Heart left ventricle (tissue), 13 donors: ENCODE data around the gene ZC3H13.

ENCODE experiments used
- POLR2A ChIP-seq, 2 donors: fragments of 450-650 bp; IDR thresholded peaks; one replicate each; pipeline ENCODE4 v1.6.1; 2017; ENCODE audit warnings: antibody characterized with exemption in 2 of 2, mild to moderate bottlenecking in 2 of 2, moderate library complexity in 2 of 2
- TF ChIP-seq, protein P1 (sequence below), 12 donors: fragments of 200-600 bp; sonication (generic) in 4 of 12; IDR thresholded peaks; one replicate each; pipeline versions ENCODE4 v1.5.0 to v1.8.0; 2018 to 2022; ENCODE audit warnings: antibody characterized with exemption in 12 of 12, mild to moderate bottlenecking in 5 of 12
- donor health status: ischemic (EF 13 %, LVEDD 7.1; RV severe dilation, severe dysfunction).
- donor health status: DM: no; HTN: yes; CAD: no.
- donor health status: DM: no; HTN: no; CAD: no.
- donor health status: ischemic (EF 25% LVEDD 6.9; RV normal size, moderate dysfunction).
- donor health status: ischemic (EF 25% LVEDD 5.7; RV mildly dilated, moderate dysfunction).
- donor health status: ischemic (EF 35%, LVEDD 5.7; RV mildly dilated, moderate dysfunction).
- donor health status: nonischemic (EF 11% LVEDD 7.7; RV severe dilation, severe dysfunction).
- donor health status: DM: yes; HTN: yes; CAD: no.
- donor health status: PGD.
- donor health status: ischemic (EF 29% LVEDD 5.4; RV normal size, mild dysfunction).
- donor health status: nonischemic (EF 23%, LVEDD 6.1; RV moderate dilation, normal function).

DNA sequence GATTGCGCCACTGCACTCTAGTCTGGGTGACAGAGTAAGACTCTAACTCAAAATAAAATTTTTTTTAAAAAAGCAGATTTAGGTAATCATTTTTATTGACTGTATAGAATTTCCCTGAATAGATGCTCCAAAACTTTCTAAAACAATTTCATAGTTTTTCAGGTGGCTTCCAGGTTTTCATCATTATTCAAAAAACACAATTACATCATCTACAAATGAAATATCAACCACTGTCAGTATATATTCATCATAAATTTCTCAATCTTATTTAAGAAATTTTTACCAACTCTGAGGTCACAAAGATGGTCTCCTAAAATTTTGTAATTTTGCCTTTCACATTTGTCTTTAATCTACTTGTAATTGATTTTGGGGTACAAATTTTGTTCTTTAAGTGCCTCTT, 48.1 kb downstream of the ZC3H13 start:
- TF ChIP-seq POLR2A (IDR thresholded peaks at IDR 0.05): no peak
- TF ChIP-seq, protein P1, sequence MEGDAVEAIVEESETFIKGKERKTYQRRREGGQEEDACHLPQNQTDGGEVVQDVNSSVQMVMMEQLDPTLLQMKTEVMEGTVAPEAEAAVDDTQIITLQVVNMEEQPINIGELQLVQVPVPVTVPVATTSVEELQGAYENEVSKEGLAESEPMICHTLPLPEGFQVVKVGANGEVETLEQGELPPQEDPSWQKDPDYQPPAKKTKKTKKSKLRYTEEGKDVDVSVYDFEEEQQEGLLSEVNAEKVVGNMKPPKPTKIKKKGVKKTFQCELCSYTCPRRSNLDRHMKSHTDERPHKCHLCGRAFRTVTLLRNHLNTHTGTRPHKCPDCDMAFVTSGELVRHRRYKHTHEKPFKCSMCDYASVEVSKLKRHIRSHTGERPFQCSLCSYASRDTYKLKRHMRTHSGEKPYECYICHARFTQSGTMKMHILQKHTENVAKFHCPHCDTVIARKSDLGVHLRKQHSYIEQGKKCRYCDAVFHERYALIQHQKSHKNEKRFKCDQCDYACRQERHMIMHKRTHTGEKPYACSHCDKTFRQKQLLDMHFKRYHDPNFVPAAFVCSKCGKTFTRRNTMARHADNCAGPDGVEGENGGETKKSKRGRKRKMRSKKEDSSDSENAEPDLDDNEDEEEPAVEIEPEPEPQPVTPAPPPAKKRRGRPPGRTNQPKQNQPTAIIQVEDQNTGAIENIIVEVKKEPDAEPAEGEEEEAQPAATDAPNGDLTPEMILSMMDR (IDR thresholded peaks at IDR 0.05): no peak
